22Rv1 (cell line): ENCODE results near the gene FAM200A.

ENCODE experiments used
- ZFX ChIP-seq: fragments of 450-650 bp; IDR thresholded peaks from 2 replicates; pipeline ENCODE4 v1.6.1; 2017; ENCODE audit warnings: antibody characterized with exemption, borderline replicate concordance
- TF ChIP-seq, protein P1 (sequence below): fragments of 450-650 bp; IDR thresholded peaks from 2 replicates; pipeline ENCODE4 v1.5.1; 2017; ENCODE audit warnings: mild to moderate bottlenecking

DNA sequence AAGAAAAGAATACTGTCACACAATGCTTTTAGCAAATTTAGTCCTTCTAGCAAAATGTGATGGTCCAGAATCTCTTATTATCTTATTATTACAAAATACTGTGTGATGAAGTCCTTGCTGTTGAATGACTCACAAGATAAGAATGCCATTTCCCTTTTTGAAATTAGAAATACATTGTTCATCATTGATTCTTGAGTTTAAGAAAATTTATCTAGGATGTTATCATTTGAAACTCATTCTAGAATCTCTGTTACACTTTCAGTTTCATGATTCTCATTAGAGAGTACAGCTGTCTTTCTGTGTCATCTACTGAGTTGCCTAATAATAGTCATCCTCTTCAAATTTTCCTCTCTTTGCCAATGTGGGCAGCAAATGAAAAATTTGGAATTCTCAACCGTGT lies 37.9 kb downstream of the FAM200A start:
- TF ChIP-seq, protein P1, sequence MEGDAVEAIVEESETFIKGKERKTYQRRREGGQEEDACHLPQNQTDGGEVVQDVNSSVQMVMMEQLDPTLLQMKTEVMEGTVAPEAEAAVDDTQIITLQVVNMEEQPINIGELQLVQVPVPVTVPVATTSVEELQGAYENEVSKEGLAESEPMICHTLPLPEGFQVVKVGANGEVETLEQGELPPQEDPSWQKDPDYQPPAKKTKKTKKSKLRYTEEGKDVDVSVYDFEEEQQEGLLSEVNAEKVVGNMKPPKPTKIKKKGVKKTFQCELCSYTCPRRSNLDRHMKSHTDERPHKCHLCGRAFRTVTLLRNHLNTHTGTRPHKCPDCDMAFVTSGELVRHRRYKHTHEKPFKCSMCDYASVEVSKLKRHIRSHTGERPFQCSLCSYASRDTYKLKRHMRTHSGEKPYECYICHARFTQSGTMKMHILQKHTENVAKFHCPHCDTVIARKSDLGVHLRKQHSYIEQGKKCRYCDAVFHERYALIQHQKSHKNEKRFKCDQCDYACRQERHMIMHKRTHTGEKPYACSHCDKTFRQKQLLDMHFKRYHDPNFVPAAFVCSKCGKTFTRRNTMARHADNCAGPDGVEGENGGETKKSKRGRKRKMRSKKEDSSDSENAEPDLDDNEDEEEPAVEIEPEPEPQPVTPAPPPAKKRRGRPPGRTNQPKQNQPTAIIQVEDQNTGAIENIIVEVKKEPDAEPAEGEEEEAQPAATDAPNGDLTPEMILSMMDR: no peak
- no peak for TF ChIP-seq ZFX
